Measurements from ENCODE around the gene FDXR. TPM values are rescaled to one million over a fixed set of nuclear protein-coding genes. Genes with fewer than 3 reads are reported as not detected.

Gene FDXR
- total RNA-seq, 1 donor from 2014 or later = 11.2 TPM

DNA sequence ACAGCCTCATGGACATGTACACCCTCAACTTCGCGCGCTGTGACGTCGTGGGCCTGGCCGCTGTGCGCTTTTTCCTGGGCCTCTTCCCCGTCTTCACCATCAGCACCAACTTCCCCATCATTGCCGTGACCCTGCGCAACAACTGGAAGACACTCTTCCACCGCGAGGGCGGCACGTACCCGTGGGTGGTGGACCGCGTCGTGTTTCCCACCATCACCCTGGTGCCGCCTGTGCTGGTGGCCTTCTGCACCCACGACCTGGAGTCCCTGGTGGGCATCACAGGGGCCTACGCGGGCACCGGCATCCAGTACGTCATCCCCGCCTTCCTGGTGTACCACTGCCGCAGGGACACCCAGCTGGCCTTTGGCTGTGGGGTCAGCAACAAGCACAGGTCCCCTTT lies 36.6 kb downstream of the FDXR start:
- no peak for ATAC-seq
- Histone ChIP-seq H3K9me3 (no peaks in the 10 kb centered on the region), H3K36me3 (peaks cover 15% of the 10 kb centered on the region), H3K27me3 (no peaks in the 10 kb centered on the region), H3K4me1 (peaks cover 8% of the 10 kb centered on the region), H3K27ac (no peak overlapping the region), H3K4me3 (no peak overlapping the region)
- TF ChIP-seq CTCF (IDR thresholded peaks at IDR 0.05) = no peak
- no peak for DNase-seq
- intact Hi-C loops (cut with DNase I) = no loop called here

DNA sequence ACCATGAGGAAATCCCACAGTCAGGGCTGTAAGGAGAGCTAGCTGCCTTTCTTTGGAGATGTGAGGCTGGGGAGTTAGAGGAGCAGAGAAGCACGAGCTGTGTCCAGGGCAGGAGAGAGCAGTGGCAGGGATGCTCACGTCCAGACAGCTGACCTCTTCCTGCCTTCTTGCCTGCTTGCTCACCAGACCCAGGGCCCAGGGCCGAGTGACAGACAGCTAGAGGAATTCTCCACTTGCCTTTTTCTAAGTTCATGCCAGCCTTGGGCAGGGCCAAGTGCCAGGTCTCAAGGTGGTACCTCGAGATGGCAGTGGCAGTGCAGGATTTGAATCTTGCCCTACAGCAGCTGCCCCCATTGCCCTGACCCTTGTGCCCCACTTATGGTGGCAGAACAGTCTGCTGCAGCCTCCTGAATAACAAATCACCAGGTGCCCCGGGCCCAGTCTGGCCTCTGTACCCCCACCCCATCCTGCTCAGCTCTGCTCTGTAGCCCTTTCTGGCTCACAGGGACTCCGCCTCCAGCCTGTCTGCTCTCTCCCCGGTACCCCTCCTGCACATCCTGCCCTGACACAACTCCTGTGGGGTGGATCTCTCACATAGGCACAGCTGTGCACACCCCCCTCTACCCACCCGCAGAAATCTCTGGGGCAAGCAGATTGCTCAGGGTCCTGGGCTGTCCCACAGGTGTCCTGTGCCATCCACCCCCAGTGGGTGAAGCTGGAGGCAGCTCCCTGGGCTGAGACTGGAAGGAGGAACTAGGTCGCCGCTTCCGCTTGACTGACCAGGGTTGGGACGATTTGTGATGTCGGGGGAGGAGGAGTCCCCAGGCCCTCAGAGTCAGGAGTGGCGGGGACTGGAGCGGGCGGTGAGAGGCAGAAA lies 39.1 kb downstream of the FDXR start:
- no peaks in the 10 kb centered on the region for H3K9me3 ChIP-seq
- H3K4me3 ChIP-seq = no peak overlapping the region
- intact Hi-C loops (cut with DNase I) = no loop called here
- H3K27me3 ChIP-seq = no peaks in the 10 kb centered on the region
- peak; percentile 71 for ATAC-seq
- no peak for DNase-seq
- no peak overlapping the region for H3K27ac ChIP-seq
- no peaks in the 10 kb centered on the region for H3K4me1 ChIP-seq
- peaks cover 25% of the 10 kb centered on the region for H3K36me3 ChIP-seq
- no peak for TF ChIP-seq CTCF (IDR thresholded peaks at IDR 0.05)

DNA sequence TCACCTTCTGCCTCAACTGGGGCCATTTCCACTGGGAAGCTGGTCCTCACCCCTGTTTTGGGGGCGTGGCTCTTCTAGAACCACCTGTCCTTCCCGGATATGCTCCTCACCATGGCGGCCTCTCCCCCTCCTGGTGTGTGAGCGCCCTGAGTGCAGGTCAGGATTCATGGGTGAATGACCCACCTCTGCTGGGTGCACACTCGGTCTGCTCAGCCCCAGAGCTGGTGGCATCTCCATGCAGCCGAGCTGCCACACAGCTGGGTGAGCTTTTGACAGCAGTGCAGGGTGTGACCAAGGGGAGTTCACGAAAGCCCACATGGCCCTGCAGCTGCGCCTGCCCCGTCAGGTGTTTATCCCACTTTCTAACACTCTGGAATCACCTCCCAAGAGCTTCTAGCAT lies 40.4 kb downstream of the FDXR start:
- peaks cover 17% of the 10 kb centered on the region for H3K36me3 ChIP-seq
- H3K27me3 ChIP-seq = no peaks in the 10 kb centered on the region
- H3K27ac ChIP-seq = no peak overlapping the region
- H3K4me3 ChIP-seq = no peak overlapping the region
- no peak for TF ChIP-seq CTCF (IDR thresholded peaks at IDR 0.05)
- no peak for ATAC-seq
- no peaks in the 10 kb centered on the region for H3K9me3 ChIP-seq
- no peak for DNase-seq
- intact Hi-C loops (cut with DNase I) = no loop called here
- no peaks in the 10 kb centered on the region for H3K4me1 ChIP-seq

DNA sequence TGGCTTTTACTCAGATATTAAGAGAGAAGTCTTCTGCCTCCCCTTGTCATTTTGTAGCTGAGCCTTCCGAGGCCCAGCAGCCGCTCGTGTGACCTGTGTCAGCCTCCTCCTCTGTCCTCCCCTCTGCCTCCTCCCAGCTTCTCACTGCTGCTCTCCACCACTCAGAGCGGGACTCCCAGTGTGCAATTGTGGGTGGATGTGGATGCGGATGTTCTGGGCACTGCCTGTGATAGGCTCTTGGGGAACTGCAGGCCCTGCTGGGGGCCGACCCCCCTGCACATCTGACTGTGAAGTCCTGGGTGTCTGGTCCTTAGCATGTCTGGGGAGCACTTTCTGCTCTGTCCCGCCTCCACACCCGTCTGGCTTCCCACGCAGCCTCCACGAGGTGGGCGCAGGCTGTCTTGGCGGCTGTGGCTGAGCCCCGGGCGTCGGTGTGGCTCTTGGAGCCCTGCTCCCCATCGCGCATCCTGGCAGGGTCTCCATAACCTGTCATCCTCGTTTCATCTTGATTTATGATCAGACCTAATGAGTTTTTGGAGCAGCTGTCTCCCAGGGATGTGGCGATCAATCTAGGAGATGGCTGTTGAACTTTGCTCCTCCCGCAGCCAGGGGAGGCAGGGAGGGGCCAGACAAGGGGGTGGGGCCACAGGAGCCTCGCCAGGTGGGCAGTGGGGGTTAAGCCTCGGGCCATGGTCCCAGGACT lies 41.2 kb downstream of the FDXR start:
- H3K4me1 ChIP-seq = no peaks in the 10 kb centered on the region
- DNase-seq = no peak
- no peaks in the 10 kb centered on the region for H3K9me3 ChIP-seq
- intact Hi-C loops (cut with DNase I) = no loop called here
- no peak for TF ChIP-seq CTCF (IDR thresholded peaks at IDR 0.05)
- ATAC-seq = no peak
- no peak overlapping the region for H3K27ac ChIP-seq
- no peak overlapping the region for H3K4me3 ChIP-seq
- H3K36me3 ChIP-seq = peaks cover 13% of the 10 kb centered on the region
- H3K27me3 ChIP-seq = no peaks in the 10 kb centered on the region

DNA sequence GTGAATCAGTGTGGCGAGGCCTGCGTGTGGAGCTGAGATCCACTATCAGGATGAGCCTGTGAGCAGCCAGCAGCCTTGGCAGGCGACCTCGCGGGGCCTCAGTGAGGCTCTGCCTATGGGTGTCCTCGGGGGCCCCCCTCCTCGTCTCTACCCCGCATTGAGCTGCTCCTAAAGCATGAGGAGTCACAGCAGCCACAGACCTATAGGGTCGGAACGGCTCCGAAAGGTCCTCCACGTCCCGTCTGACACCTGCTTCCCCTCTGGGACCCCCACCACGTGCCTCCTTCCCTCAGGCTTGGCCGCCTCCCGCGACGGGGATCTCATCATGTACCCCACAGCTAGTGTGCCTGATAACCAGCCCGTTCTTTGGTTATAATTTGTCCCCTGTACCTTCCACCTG lies 41.9 kb downstream of the FDXR start:
- H3K4me1 ChIP-seq = no peaks in the 10 kb centered on the region
- no peaks in the 10 kb centered on the region for H3K9me3 ChIP-seq
- TF ChIP-seq CTCF (IDR thresholded peaks at IDR 0.05) = no peak
- intact Hi-C loops (cut with DNase I) = no loop called here
- ATAC-seq = no peak
- H3K27ac ChIP-seq = no peak overlapping the region
- H3K27me3 ChIP-seq = no peaks in the 10 kb centered on the region
- no peak for DNase-seq
- no peak overlapping the region for H3K4me3 ChIP-seq
- peaks cover 13% of the 10 kb centered on the region for H3K36me3 ChIP-seq
